ENCODE data around the gene R3HDM4.

Gene R3HDM4

GRCh38 chr19:888581-889385 is 24.2 kb downstream of the R3HDM4 start:
- TF ChIP-seq SIN3A (IDR thresholded peaks at IDR 0.05; ENCODE audit: borderline replicate concordance, insufficient read depth, low read length) = no peak
- TF ChIP-seq FOXP2 (optimal IDR thresholded peaks at IDR 0.05; ENCODE audit: borderline replicate concordance, extremely low read depth, extremely low read length, insufficient read depth) = no peak
- no peak for TF ChIP-seq REST (IDR thresholded peaks at IDR 0.05; ENCODE audit: insufficient read depth in 1 of 2, low read depth in 2 of 2, low read length in 2 of 2)
- TF ChIP-seq TAF1 (IDR thresholded peaks at IDR 0.05; ENCODE audit: borderline replicate concordance, insufficient read depth, low read length) = no peak
- TF ChIP-seq POLR2AphosphoS5 (IDR thresholded peaks at IDR 0.05; ENCODE audit: low read depth, low read length) = no peak

- TF ChIP-seq POLR2AphosphoS5 (IDR thresholded peaks at IDR 0.05; ENCODE audit: low read depth, low read length) = no peak
- TF ChIP-seq TAF1 (IDR thresholded peaks at IDR 0.05; ENCODE audit: borderline replicate concordance, insufficient read depth, low read length) = no peak
- TF ChIP-seq REST (IDR thresholded peaks at IDR 0.05; ENCODE audit: insufficient read depth in 1 of 2, low read depth in 2 of 2, low read length in 2 of 2) = no peak
- no peak for TF ChIP-seq SIN3A (IDR thresholded peaks at IDR 0.05; ENCODE audit: borderline replicate concordance, insufficient read depth, low read length)
- no peak for TF ChIP-seq FOXP2 (optimal IDR thresholded peaks at IDR 0.05; ENCODE audit: borderline replicate concordance, extremely low read depth, extremely low read length, insufficient read depth)
These were observed 25.4 kb downstream of the R3HDM4 start for GRCh38 chr19:887599-887998.

- TF ChIP-seq POLR2AphosphoS5 (IDR thresholded peaks at IDR 0.05; ENCODE audit: low read depth, low read length) = no peak
- TF ChIP-seq REST (IDR thresholded peaks at IDR 0.05; ENCODE audit: insufficient read depth in 1 of 2, low read depth in 2 of 2, low read length in 2 of 2) = no peak
- TF ChIP-seq SIN3A (IDR thresholded peaks at IDR 0.05; ENCODE audit: borderline replicate concordance, insufficient read depth, low read length) = no peak
- TF ChIP-seq TAF1 (IDR thresholded peaks at IDR 0.05; ENCODE audit: borderline replicate concordance, insufficient read depth, low read length) = no peak
- TF ChIP-seq FOXP2 (optimal IDR thresholded peaks at IDR 0.05; ENCODE audit: borderline replicate concordance, extremely low read depth, extremely low read length, insufficient read depth) = no peak
These were observed 25.9 kb downstream of the R3HDM4 start for GRCh38 chr19:887072-887471.

GRCh38 chr19:885536-886224 is 27.3 kb downstream of the R3HDM4 start:
- TF ChIP-seq SIN3A (IDR thresholded peaks at IDR 0.05; ENCODE audit: borderline replicate concordance, insufficient read depth, low read length) (no peak), REST (IDR thresholded peaks at IDR 0.05; ENCODE audit: insufficient read depth in 1 of 2, low read depth in 2 of 2, low read length in 2 of 2) (no peak), TAF1 (IDR thresholded peaks at IDR 0.05; ENCODE audit: borderline replicate concordance, insufficient read depth, low read length) (no peak), POLR2AphosphoS5 (IDR thresholded peaks at IDR 0.05; ENCODE audit: low read depth, low read length) (no peak)
